Suppressor macrophage treated with lipopolysaccharide for 1 hour (primary cell): ENCODE results near the gene KLK5.
"Not testable (repeated sequence)": the region's sequence is repeated elsewhere in the genome, so short reads cannot be mapped to it uniquely, and the experiment has no call there.

Experiments used
- DNase-seq, 3 donors: peaks; one replicate each; pipeline ENCODE4 v3.0.0-alpha.2; 2020 to 2022

Gene KLK5

GRCh38 chr19:50952910-50953309 lies at the start of gene KLK5:
Gene KLK5, minus strand, starts transcription at chr19:50953038. Its CDS starts 381 bp downstream, at chr19:50952657.
- no peak for DNase-seq

DNA sequence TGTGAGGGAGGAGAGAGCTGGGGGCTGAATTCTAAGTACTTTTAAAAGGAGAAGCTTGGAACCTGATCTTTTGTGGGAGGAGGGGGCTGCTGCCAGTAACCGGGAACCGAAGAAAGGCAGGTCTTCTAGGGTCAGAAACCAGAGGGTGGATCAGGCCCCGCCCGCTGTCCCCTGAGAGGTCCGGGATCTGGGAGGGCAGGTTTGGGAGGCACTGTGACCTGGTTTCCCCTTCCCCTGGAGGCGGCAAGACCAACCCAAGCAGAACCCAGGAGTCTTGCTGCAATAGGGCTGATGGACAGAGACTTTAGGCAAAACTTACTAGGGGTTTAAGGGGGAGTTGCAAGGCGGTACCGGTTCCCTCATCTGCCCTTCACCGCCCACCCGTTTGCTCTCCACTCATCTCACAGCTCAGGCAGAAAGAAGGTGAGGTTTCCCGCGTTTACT lies 49.3 kb upstream of the KLK5 start:
- no peak for DNase-seq

DNA sequence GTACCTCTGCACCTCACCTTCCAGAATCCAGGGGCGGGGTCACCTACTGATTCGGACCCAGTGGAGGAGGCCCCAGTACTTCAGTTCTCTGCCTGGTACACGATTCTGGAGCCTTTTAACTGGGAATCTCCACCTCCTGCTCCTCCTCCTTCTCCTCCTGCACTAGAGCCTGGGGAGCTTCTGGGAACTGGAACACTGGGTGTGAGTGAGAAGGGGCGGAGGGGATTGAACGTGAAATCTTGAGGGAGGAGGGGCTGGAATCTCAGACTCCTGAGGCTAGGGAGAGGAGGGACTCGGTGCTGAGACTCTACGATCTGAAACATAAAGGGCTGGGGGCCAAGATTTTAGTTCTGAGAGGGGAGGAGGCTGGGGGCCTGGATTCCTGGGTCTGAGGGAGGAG lies 48.7 kb upstream of the KLK5 start, which contains the start of gene KLK8:
TSS of gene KLK8 (minus strand) at position 90 of the 400 bp plus-strand sequence. CDS start 437 bp downstream, outside the sequence.
- DNase-seq: no peak

DNA sequence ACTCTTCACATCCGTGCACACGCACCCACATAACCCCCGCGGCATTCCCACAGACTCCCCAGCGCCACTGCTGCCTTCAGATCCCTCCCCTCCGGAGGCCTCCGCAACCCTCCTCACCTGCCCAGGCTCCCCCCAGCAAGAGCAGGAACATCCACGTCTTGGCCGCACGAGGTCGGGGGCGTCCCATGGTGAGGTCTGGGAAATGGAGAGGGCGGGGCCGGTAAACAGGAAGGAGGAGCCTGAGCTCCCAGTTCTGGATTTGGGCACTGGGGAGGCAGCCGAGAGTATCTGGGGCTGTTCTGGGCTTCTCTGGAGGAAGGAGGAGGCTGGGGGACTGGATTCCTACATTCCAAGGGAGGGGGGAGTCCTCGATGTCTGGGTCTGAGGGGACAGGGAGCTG lies 48.1 kb upstream of the KLK5 start:
- DNase-seq: no peak

GRCh38 chr19:51000426-51000825 lies 47.6 kb upstream of the KLK5 start:
- no peak for DNase-seq

DNA sequence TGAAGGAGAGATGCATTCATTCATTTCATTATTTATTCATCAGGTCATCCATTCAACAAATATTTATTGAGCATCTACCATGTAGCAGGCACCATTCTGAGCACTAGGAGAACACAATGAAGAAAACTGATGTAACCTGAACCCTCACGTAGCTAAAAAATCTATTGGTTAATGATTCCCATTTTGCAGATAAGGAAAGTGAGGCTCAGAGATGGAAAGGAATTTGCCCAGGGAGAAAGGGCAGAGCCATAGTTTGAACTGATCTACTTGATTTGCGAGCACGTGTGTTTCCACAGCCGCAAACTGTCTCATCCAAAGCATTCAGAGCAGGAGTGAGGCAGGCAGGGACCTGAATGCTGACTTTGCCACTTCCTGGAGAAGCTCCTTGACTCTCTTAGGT lies 45.8 kb upstream of the KLK5 start:
- DNase-seq: no peak

DNA sequence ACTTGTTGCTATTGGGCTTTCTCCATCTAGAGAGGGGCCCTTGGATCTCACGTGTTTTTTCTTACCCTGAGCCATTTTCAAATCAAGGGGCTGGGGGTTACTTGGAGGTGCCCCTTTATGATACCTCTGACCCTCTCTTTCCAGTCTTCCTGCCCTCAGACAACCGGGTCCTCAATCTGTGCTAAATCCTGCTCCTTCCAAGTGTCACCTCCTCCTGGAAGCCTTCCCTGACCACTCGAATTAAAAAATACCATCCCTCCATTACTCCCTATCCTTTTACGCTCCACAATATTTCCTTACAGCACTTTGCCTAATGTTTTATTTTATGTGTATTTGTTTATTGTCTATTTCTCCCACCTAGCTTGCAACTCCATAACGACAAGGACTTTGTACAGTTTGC lies 45.2 kb upstream of the KLK5 start:
- DNase-seq: no peak

DNA sequence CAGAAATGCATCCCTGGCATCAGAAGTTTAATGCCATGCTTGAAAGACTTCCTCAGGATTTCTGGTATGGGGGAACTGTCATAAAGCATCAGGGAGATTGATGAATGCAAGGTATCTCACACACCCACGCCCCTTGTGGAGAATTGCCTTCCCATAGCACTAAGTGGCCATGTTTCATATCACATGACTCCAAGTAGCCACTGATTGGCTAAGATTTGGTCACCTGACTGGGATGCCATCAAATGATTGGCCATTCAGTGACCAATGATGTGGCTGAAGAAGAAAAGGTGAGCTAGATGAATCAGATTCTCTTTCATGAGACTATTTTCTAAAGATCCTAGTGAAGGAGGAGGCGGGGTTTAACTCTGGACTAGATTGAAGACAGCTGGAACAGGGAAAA lies 41.3 kb upstream of the KLK5 start:
- no peak for DNase-seq

DNA sequence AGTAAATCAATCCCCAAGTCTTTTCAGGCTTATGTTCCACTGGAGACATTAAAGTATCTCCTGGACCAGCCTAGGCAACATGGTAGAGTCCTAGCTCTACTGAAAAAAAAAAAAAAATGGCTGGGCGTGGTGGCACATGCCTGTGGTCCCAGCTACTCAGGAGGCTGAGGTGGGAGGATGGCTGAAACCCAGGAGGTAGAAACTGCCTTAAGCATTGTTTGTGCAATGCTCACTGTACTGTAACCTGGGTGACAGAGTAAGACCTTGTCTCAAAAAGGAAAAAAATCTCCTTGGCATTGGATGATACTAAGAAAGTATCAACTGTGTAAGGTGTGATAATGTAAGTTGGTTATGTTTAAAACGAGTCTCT lies 39.8 kb upstream of the KLK5 start:
- no peak for DNase-seq

DNA sequence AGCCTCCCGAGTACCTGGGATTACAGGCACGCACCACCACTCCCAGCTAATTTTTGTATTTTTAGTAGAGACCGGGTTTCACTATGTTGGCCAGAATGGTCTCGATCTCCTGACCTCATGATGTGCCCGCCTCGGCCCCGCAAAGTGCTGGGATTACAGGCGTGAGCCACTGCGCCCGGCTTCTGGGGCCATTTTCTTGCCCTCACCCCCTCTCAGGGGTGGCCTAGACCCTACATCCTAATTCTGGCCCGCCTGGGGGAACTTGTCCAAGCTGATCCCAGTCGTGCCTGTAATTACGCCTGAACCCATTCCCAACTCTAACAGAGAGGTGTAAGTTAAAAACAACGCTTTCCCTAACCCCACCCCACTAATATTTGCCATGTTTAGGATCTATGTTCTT lies 31.6 kb upstream of the KLK5 start:
- not testable (repeated sequence) for DNase-seq

- DNase-seq: no peak
Observed at GRCh38 chr19:50983625-50984292, 30.9 kb upstream of the KLK5 start, which contains the start of gene KLK7. Gene KLK7, minus strand, starts transcription at chr19:50983917. Its CDS starts 1,518 bp downstream, at chr19:50982399.

GRCh38 chr19:50982186-50982585 lies 29.3 kb upstream of the KLK5 start:
- DNase-seq: no peak

- DNase-seq: no peak
Observed at GRCh38 chr19:50981587-50982146, 28.8 kb upstream of the KLK5 start.

GRCh38 chr19:50980208-50980607 lies 27.4 kb upstream of the KLK5 start:
- no peak for DNase-seq

DNA sequence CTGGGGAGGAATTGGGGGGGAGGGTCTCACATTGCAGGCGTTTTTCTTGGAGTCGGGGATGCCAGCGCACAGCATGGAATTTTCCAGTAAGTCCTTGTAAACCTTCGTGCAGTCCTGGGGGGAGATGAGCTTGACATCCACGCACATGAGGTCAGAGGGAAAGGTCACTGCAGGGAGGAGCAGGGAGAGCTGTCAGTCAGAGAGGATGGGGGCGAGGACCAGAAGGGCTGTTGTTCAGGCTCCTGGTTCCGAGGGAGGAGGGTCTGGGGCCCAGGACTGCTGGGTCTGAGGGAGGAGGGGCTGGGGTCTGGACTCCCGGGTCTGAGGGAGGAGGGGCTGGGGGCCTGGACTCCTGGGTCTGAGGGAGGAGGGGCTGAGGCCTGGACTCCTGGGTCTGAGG lies 26.9 kb upstream of the KLK5 start:
- no peak for DNase-seq

DNA sequence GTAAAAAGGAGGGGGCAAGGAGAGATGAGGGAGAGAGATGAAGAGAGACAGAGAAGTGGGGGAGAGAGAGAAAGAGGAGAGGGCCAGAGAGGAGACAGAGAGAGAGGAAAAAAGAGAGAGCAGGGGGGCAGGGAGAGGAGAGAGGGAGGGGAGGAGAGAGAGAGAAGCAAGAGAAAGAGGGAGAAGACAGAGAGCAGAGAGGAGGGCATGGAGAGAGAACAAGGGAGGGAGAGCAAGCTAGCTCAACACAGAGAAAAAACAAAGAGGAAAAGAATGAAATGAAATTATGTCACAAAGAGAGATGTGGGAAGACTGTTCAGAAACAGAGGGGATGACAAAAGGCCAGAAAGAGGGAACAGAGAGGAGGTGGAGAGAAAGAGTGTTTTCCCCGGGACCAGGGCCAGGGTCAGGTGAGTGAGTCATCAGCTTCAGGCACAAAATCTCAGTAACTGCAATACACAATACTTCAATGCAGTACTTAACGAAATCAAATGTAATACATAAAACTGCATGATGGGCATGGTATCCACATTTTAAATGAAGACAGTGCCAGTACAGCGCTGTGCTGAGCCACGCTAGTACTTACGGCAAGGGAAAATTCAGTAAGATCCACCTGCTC lies 26.0 kb upstream of the KLK5 start:
- DNase-seq: no peak

DNA sequence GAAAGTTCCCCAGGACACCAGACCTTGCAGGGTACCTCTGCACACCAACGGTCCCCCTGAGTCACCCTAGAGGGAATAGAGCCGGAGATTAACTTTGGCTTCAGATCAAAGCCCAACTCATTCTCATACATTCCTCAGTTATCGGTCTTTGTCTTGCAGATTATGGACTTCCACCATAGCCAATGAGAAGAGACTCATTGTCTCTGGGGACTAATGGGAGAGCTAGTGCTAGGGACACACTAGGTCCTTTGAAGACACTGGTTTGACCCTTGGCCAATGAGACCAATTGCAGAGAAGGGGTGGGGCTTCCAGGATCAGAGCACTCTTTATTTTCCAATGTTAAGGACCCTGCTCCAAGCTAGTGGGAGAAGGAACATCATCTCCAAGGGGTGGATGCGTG lies 24.8 kb upstream of the KLK5 start:
- DNase-seq: no peak

GRCh38 chr19:50975766-50976165 lies 22.9 kb upstream of the KLK5 start:
- no peak for DNase-seq

GRCh38 chr19:50974702-50975556 lies 22.1 kb upstream of the KLK5 start:
- DNase-seq: no peak

DNA sequence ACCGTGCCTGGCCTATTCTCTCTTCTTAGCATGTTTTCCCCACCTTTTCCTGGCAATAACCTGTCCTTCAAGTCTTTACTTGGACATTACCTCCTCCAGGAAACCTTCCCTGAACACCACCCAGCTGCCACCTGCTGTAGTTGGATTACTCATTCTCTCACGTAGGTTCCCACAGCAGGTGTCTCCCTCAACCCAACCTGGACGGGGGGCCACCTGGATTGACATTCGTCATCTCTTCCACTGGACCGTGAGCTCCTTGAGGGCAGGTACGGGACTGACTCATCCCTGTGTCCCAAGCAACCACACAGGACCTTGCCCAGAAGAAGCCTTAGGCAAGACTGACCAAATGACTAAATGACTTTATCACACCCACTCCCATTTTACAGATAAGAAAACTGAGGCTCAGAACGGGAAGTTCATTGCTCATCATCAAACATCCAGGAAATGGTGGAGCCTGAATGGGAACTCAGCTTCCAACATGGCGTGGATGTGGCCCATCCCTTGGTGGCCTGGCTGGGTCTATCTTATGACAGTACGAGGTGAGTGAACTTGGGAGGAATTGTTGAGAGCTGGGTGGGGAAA lies 20.0 kb upstream of the KLK5 start:
- no peak for DNase-seq

GRCh38 chr19:50969810-50970209 lies 17.0 kb upstream of the KLK5 start:
- DNase-seq: not testable (repeated sequence)

GRCh38 chr19:50969413-50969760 lies 16.5 kb upstream of the KLK5 start, which contains the start of gene KLK6:
Gene KLK6, minus strand, starts transcription at chr19:50969591. Its CDS starts 1,487 bp downstream, at chr19:50968104.
- no peak for DNase-seq
